H9 (cell line): Measurements from ENCODE around the gene NGDN. TPM values are rescaled to one million over a fixed set of nuclear protein-coding genes. Genes with fewer than 3 reads are reported as not detected.

Experiments
- DNase-seq: peaks from one replicate; pipeline ENCODE4 v3.0.0-alpha.2; 2017
- H2AFZ ChIP-seq: one replicate; pipeline ENCODE4 v1.6.1; 2013; ENCODE audit warnings: mild to moderate bottlenecking, low read length, control low read depth, moderate library complexity
- H2AK5ac ChIP-seq: 2 replicates; pipeline ENCODE4 v1.6.1; 2013; ENCODE audit warnings: low read length, control low read depth, mixed read lengths; ENCODE audit not compliant: insufficient read length
- H2BK120ac ChIP-seq: one replicate; pipeline ENCODE4 v1.6.1; 2013; ENCODE audit warnings: low read depth, mild to moderate bottlenecking, low read length, control low read depth, inconsistent platforms; ENCODE audit not compliant: poor library complexity, severe bottlenecking
- H2BK12ac ChIP-seq: 2 replicates; pipeline ENCODE4 v1.6.1; 2013; ENCODE audit warnings: low read length, control low read depth, mixed read lengths, low read depth; ENCODE audit not compliant: insufficient read length
- H2BK15ac ChIP-seq: 2 replicates; pipeline ENCODE4 v1.6.1; 2013; ENCODE audit warnings: low read depth, low read length, control low read depth
- H2BK20ac ChIP-seq: one replicate; pipeline ENCODE4 v1.6.1; 2013; ENCODE audit warnings: low read depth, mild to moderate bottlenecking, low read length, control low read depth, inconsistent platforms; ENCODE audit not compliant: poor library complexity, severe bottlenecking
- H2BK5ac ChIP-seq: 2 replicates; pipeline ENCODE4 v1.6.1; 2013; ENCODE audit warnings: low read length, control low read depth, mixed read lengths; ENCODE audit not compliant: insufficient read length
- H3K14ac ChIP-seq: 2 replicates; pipeline ENCODE4 v1.6.1; 2013; ENCODE audit warnings: low read length, control low read depth; ENCODE audit not compliant: insufficient read depth
- H3K18ac ChIP-seq: 2 replicates; pipeline ENCODE4 v1.6.1; 2013; ENCODE audit warnings: low read depth, mild to moderate bottlenecking, mixed read lengths, low read length, control low read depth; ENCODE audit not compliant: insufficient read length
- H3K23ac ChIP-seq: 2 replicates; pipeline ENCODE4 v1.6.1; 2013; ENCODE audit warnings: low read length, control low read depth, mixed read lengths, low read depth; ENCODE audit not compliant: insufficient read length
- H3K23me2 ChIP-seq: 2 replicates; pipeline ENCODE4 v1.6.1; 2013; ENCODE audit warnings: low read depth, mild to moderate bottlenecking, mixed read lengths, low read length, control low read depth; ENCODE audit not compliant: insufficient read length, poor library complexity, severe bottlenecking
- H3K27ac ChIP-seq: 2 replicates; pipeline ENCODE4 v1.5.1; 2013; ENCODE audit warnings: low read length, control low read depth, mixed read lengths, low read depth; ENCODE audit not compliant: insufficient read length
- H3K27me3 ChIP-seq: 2 replicates; pipeline ENCODE4 v1.6.1; 2013; ENCODE audit warnings: low read length, control low read depth, inconsistent platforms; ENCODE audit not compliant: insufficient read depth
- H3K4ac ChIP-seq: 2 replicates; pipeline ENCODE4 v1.6.1; 2013; ENCODE audit warnings: low read depth, mild to moderate bottlenecking, control low read depth, inconsistent platforms, low read length, moderate library complexity
- H3K4me1 ChIP-seq: 2 replicates; pipeline ENCODE4 v1.6.1; 2013; ENCODE audit warnings: low read length, control low read depth, inconsistent platforms; ENCODE audit not compliant: insufficient read depth
- H3K4me2 ChIP-seq: 2 replicates; pipeline ENCODE4 v1.6.1; 2013; ENCODE audit warnings: low read length, control low read depth, mixed read lengths; ENCODE audit not compliant: insufficient read length, insufficient read depth
- H3K56ac ChIP-seq: 2 replicates; pipeline ENCODE4 v1.6.1; 2013; ENCODE audit warnings: low read depth, mild to moderate bottlenecking, mixed read lengths, low read length, control low read depth; ENCODE audit not compliant: insufficient read length
- H3K79me1 ChIP-seq: 2 replicates; pipeline ENCODE4 v1.6.1; 2013; ENCODE audit warnings: low read depth, mild to moderate bottlenecking, moderate library complexity, low read length, control low read depth, inconsistent platforms; ENCODE audit not compliant: insufficient read depth, poor library complexity, severe bottlenecking
- H3K79me2 ChIP-seq: 2 replicates; pipeline ENCODE4 v1.6.1; 2013; ENCODE audit warnings: low read length, control low read depth, inconsistent platforms; ENCODE audit not compliant: insufficient read depth
- H3K9ac ChIP-seq: 2 replicates; pipeline ENCODE4 v1.6.1; 2013; ENCODE audit warnings: low read length, control low read depth, mixed read lengths; ENCODE audit not compliant: insufficient read length; ENCODE audit errors: extremely low read depth
- H3K9me3 ChIP-seq: one replicate; pipeline ENCODE4 v1.6.1; 2013; ENCODE audit warnings: low read depth, low read length, inconsistent platforms; ENCODE audit not compliant: control insufficient read depth
- H3T11ph ChIP-seq: one replicate; pipeline ENCODE4 v1.6.1; 2013; ENCODE audit warnings: mild to moderate bottlenecking, low read length, control low read depth, inconsistent platforms
- H4K20me1 ChIP-seq: one replicate; pipeline ENCODE4 v1.6.1; 2013; ENCODE audit not compliant: control insufficient read depth, insufficient read length, insufficient read depth
- H4K5ac ChIP-seq: 2 replicates; pipeline ENCODE4 v1.6.1; 2013; ENCODE audit warnings: low read depth, mild to moderate bottlenecking, mixed read lengths, low read length, control low read depth; ENCODE audit not compliant: insufficient read length
- H4K8ac ChIP-seq: replicated peaks from 2 replicates; pipeline ENCODE4 v1.6.1; 2013; ENCODE audit warnings: low read length, control low read depth, mixed read lengths, low read depth; ENCODE audit not compliant: insufficient read length
- H4K91ac ChIP-seq: 2 replicates; pipeline ENCODE4 v1.6.1; 2013; ENCODE audit warnings: low read depth, mild to moderate bottlenecking, moderate library complexity, mixed read lengths, low read length, control low read depth; ENCODE audit not compliant: insufficient read length
- H3K27ac Mint-ChIP-seq, 3 experiments: 2 replicates in 2 of 3; 3 replicates in 1 of 3; pipeline ENCODE4 v1.8.0; 2020 to 2021; ENCODE audit warnings: mixed read lengths in 3 of 3, mild to moderate bottlenecking in 1 of 3, moderate library complexity in 1 of 3
- H3K27me3 Mint-ChIP-seq: 2 replicates; pipeline ENCODE4 v1.8.0; 2021; ENCODE audit warnings: low read depth, mild to moderate bottlenecking, moderate library complexity, mixed read lengths
- H3K36me3 Mint-ChIP-seq, 3 experiments: 2 replicates in 2 of 3; 3 replicates in 1 of 3; pipeline ENCODE4 v1.8.0; 2020 to 2021; ENCODE audit warnings: low read depth in 3 of 3, mixed read lengths in 3 of 3; ENCODE audit not compliant: insufficient read depth in 1 of 3
- H3K4me1 Mint-ChIP-seq, 2 experiments: 2 replicates each; pipeline ENCODE4 v1.8.0; 2020; ENCODE audit warnings: mixed read lengths in 2 of 2
- H3K4me3 Mint-ChIP-seq, 2 experiments: 2 replicates in 1 of 2; 3 replicates in 1 of 2; pipeline ENCODE4 v1.8.0; 2020 to 2021; ENCODE audit warnings: mild to moderate bottlenecking in 2 of 2, mixed read lengths in 2 of 2, moderate library complexity in 1 of 2
- H3K9me3 Mint-ChIP-seq, 2 experiments: 2 replicates in 1 of 2; 3 replicates in 1 of 2; pipeline ENCODE4 v1.8.0; 2020; ENCODE audit warnings: mild to moderate bottlenecking in 2 of 2, mixed read lengths in 2 of 2, moderate library complexity in 1 of 2
- CTCF ChIP-seq: fragments of 200-600 bp; sonication (generic); conservative IDR thresholded peaks from 3 replicates; pipeline ENCODE4 v1.8.0; 2021; ENCODE audit warnings: antibody characterized with exemption, mild to moderate bottlenecking
- WGBS: extraction: QIAGEN DNeasy Blood & Tissue Kit; methylation state at CpG from one replicate; pipeline ENCODE4 v1.1.7; 2013; ENCODE audit warnings: missing lambda C conversion rate, low lambda C conversion rate, mixed read lengths; ENCODE audit not compliant: insufficient read length; ENCODE audit errors: extremely low coverage; 5-methylcytosine and 5-hydroxymethylcytosine counted together
- total RNA-seq: library from RNA; stranded (reverse); gene quantifications from 2 replicates; pipeline ENCODE4 v1.2.1, GENCODE V29; 2021

The NGDN gene
- total RNA-seq, 1 experiment from 2014 or later: 53.1 TPM

GRCh38 chr14:23468704-23469126 is 788 bp upstream of the NGDN start:
- no peaks in the 10 kb centered on the region for H3K79me1 ChIP-seq
- no peak overlapping the region for H3T11ph ChIP-seq
- no peak overlapping the region for H2BK15ac ChIP-seq
- no peaks in the 10 kb centered on the region for H3K9me3 ChIP-seq
- H3K56ac ChIP-seq: no peak overlapping the region
- peak overlapping the region; percentile 83 for H4K5ac ChIP-seq
- H2BK5ac ChIP-seq: no peak overlapping the region
- H3K18ac ChIP-seq: peak overlapping the region; percentile 64
- H3K14ac ChIP-seq: peak overlapping the region; percentile 62; the same call in 1 of the 2 replicates
- no peak overlapping the region for H3K23ac ChIP-seq
- no peaks in the 10 kb centered on the region for H4K20me1 ChIP-seq
- no peak for DNase-seq
- no peak overlapping the region for H3K27ac ChIP-seq
- no peak overlapping the region for H2BK20ac ChIP-seq
- H2AK5ac ChIP-seq: no peak overlapping the region
- no peaks in the 10 kb centered on the region for H3K4me1 ChIP-seq
- peak overlapping the region; percentile 41 for H3K9ac ChIP-seq
- peaks cover 11% of the 10 kb centered on the region for H3K27me3 Mint-ChIP-seq
- TF ChIP-seq CTCF: no peak
- no peak overlapping the region for H2AFZ ChIP-seq
- no peak overlapping the region for H4K91ac ChIP-seq
- no peaks in the 10 kb centered on the region for H3K9me3 Mint-ChIP-seq
- peak overlapping the region; percentile 27 for H3K4me2 ChIP-seq
- no peaks in the 10 kb centered on the region for H3K27me3 ChIP-seq
- WGBS: no CpG with 5 or more reads among the region's 15 CpGs
- H3K4ac ChIP-seq: no peak overlapping the region
- no peak overlapping the region for H4K8ac ChIP-seq
- H3K4me3 Mint-ChIP-seq: no peak overlapping the region
- H3K79me2 ChIP-seq: peaks cover 3% of the 10 kb centered on the region; the same call in 1 of the 2 replicates
- H2BK120ac ChIP-seq: no peak overlapping the region
- H3K23me2 ChIP-seq: peaks cover 3% of the 10 kb centered on the region
- H3K36me3 Mint-ChIP-seq: peaks cover 14 to 30% (median 26%) of the 10 kb centered on the region in 3 experiments; a peak in 6 of 7 replicates
- peaks cover 0 to 4% of the 10 kb centered on the region in 2 experiments; a peak in 2 of 4 replicates for H3K4me1 Mint-ChIP-seq
- H3K27ac Mint-ChIP-seq: no peak overlapping the region; a peak in 1 of 7 replicates
- H2BK12ac ChIP-seq: no peak overlapping the region
